ENCODE data around the gene RNF31. TPM values are rescaled to one million over a fixed set of nuclear protein-coding genes. Genes with fewer than 3 reads are reported as not detected.
"Not testable (repeated sequence)": the region's sequence is repeated elsewhere in the genome, so short reads cannot be mapped to it uniquely, and the experiment has no call there.

Gene RNF31
- total RNA-seq, 2 donors from 2014 or later: 73.8 to 76.9 TPM

DNA sequence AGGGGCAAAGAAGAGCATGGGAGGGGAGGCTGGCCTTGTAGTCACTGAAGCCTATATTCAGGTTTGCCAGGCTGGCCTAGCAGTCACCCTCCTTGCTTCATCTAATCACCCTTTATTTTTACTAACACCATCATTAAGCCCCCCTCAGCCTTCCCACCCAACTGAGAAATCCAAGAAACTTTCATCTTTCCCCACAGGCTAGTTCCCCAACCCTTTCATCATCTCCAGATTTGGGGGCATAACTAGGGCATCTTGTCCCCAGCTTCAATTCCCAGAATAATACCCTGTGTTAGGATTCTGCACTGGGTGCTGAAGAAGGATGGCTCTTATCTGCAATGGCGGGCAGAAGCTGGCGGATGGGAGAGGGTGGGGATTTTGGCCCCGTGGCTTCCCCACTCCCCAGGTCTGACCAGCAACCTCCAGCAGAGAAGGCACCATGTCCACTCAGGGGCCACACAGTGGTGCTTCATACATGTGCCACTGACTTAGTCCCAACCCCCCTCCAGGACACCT, 46.3 kb upstream of the RNF31 start:
- Histone ChIP-seq H3K36me3 (no peaks in the 10 kb centered on the region), H3K4me1 (replicated peaks) (no peaks in the 10 kb centered on the region), H3K27me3 (replicated peaks; ENCODE audit: insufficient read depth) (no peaks in the 10 kb centered on the region), H3K27ac (no peak overlapping the region), H3K4me3 (no peak overlapping the region), H3K9me3 (no peaks in the 10 kb centered on the region)
- no peak for TF ChIP-seq POLR2AphosphoS5 (IDR thresholded peaks at IDR 0.05)
- TF ChIP-seq POLR2A (IDR thresholded peaks at IDR 0.05): no peak
- TF ChIP-seq, protein P1, sequence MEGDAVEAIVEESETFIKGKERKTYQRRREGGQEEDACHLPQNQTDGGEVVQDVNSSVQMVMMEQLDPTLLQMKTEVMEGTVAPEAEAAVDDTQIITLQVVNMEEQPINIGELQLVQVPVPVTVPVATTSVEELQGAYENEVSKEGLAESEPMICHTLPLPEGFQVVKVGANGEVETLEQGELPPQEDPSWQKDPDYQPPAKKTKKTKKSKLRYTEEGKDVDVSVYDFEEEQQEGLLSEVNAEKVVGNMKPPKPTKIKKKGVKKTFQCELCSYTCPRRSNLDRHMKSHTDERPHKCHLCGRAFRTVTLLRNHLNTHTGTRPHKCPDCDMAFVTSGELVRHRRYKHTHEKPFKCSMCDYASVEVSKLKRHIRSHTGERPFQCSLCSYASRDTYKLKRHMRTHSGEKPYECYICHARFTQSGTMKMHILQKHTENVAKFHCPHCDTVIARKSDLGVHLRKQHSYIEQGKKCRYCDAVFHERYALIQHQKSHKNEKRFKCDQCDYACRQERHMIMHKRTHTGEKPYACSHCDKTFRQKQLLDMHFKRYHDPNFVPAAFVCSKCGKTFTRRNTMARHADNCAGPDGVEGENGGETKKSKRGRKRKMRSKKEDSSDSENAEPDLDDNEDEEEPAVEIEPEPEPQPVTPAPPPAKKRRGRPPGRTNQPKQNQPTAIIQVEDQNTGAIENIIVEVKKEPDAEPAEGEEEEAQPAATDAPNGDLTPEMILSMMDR (IDR thresholded peaks at IDR 0.05): no peak
- 85% methylated on average over 3 of the region's 3 CpGs for WGBS
- no peak for DNase-seq (ENCODE audit: low spot score)
- intact Hi-C loops (cut with DNase I): no loop called here

DNA sequence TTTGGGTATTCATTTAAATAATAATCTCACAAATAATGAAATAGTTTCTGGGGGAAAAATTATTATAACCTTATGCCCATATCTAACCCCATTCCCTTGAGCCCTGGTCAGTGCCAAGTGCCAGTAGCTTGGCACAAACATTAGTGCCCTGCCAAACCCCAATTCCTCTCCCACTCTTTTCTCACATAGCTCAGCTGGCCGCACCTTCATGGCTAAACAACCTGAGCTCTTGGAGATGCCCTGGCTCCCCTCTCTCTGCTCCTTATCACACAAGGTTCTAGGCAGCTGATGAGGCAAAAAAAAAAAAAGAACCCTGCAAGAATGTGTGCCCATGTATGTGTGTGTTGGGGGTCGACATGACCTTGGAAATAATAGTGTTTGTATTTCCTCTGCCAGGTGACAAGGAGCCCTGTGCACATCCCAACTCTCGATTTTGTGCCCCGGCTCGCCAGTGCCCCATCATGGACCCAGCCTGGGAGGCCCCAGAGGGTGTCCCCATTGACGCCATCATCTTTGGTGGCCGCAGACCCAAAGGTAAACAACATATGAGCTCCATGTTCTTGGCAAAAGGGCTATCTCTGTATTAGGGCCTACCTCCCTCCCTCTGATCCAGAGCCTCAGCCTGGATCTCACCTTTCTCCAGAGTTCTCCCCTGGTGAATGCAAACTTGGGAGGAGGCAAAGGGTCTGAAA, 44.8 kb upstream of the RNF31 start:
- TF ChIP-seq POLR2AphosphoS5 (IDR thresholded peaks at IDR 0.05) (no peak), POLR2A (IDR thresholded peaks at IDR 0.05) (no peak)
- TF ChIP-seq, protein P1 (IDR thresholded peaks at IDR 0.05): no peak
- intact Hi-C loops (cut with DNase I): no loop called here
- Histone ChIP-seq H3K9me3 (no peaks in the 10 kb centered on the region), H3K36me3 (no peaks in the 10 kb centered on the region), H3K27me3 (replicated peaks; ENCODE audit: insufficient read depth) (no peaks in the 10 kb centered on the region), H3K27ac (no peak overlapping the region), H3K4me1 (replicated peaks) (no peaks in the 10 kb centered on the region), H3K4me3 (no peak overlapping the region)
- WGBS: 83% methylated on average over 7 of the region's 7 CpGs
- DNase-seq (ENCODE audit: low spot score): no peak

DNA sequence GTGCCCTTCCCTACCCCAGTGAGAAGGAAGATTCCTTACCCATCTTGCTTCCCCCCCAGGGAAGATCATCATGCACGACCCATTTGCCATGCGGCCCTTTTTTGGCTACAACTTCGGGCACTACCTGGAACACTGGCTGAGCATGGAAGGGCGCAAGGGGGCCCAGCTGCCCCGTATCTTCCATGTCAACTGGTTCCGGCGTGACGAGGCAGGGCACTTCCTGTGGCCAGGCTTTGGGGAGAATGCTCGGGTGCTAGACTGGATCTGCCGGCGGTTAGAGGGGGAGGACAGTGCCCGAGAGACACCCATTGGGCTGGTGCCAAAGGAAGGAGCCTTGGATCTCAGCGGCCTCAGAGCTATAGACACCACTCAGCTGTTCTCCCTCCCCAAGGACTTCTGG, 43.8 kb upstream of the RNF31 start:
- Histone ChIP-seq H3K4me1 (replicated peaks) (no peaks in the 10 kb centered on the region), H3K27me3 (replicated peaks; ENCODE audit: insufficient read depth) (no peaks in the 10 kb centered on the region), H3K27ac (no peak overlapping the region), H3K4me3 (no peak overlapping the region), H3K36me3 (no peaks in the 10 kb centered on the region), H3K9me3 (no peaks in the 10 kb centered on the region)
- intact Hi-C loops (cut with DNase I): no loop called here
- WGBS: 82% methylated on average over 13 of the region's 13 CpGs
- TF ChIP-seq POLR2A (IDR thresholded peaks at IDR 0.05): no peak
- no peak for TF ChIP-seq POLR2AphosphoS5 (IDR thresholded peaks at IDR 0.05)
- TF ChIP-seq, protein P1 (IDR thresholded peaks at IDR 0.05): no peak
- no peak for DNase-seq (ENCODE audit: low spot score)

DNA sequence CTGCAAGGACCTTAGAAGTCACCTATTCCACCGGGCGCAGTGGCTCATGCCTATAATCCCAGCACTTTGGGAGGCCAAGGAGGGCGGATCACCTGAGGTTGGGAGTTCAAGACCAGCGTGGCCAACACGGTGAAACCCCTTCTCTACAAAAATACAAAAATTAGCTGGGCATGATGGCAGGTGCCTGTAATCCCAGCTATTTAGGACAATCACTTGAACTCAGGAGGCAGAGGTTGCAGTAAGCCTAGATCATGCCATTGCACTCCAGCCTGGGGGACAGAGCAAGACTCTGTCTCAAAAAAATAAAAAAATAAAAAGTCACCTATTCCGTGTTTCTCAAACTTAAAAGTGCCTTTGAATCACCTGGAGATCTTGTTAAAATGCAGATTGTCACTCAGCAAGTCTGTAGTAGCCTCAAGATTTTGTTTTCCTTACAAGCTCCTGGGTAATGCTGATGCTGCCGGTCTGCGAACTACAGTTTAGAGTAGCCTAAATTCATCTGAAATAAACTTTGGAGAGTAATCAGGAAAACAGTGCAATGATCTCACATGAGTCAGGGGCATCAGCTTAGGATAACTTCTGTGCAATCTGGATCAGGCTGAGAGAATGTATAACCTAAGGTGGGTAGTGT, 41.6 kb upstream of the RNF31 start:
- DNase-seq (ENCODE audit: low spot score); H3K4me3 ChIP-seq; H3K27ac ChIP-seq; H3K9me3 ChIP-seq; H3K4me1 ChIP-seq (replicated peaks); H3K27me3 ChIP-seq (replicated peaks; ENCODE audit: insufficient read depth); H3K36me3 ChIP-seq: not testable (repeated sequence)
- intact Hi-C loops (cut with DNase I): loop anchor here (5.0 kb wide), 1 partner anchor 48 kb away; no protein-coding TSS in a partner anchor
- 91% methylated on average over 8 of the region's 8 CpGs for WGBS

DNA sequence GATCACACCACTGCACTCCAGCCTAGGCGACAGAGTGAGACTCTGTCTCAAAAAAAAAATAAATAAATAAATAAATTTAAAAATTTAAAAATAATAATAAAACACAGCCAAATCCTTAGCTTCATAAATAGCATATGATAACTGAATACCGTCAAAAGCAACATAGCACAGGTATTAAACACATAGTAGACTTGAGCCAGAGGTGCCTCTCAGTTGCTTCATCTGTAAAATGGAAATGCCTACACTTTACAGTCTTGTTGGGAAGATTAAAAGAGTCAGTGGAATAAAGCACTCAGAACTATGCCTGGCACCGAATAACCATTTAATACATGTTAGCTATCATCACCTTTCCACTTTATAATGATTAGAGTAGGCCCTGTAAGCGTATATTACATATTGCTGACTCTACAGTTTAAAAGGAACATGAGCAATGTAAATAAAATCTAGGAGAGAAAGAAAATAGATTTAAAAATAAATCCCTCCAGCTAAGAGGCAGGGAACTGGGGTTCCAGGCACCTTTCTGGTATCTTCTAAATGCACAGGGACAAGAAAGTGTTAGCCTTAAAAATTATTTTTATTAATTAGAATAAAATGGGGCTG, 40.5 kb upstream of the RNF31 start:
- TF ChIP-seq, protein P1 (IDR thresholded peaks at IDR 0.05): no peak
- TF ChIP-seq POLR2A (IDR thresholded peaks at IDR 0.05) (no peak), POLR2AphosphoS5 (IDR thresholded peaks at IDR 0.05) (no peak)
- no peak overlapping the region for H3K4me3 ChIP-seq
- no peak for DNase-seq (ENCODE audit: low spot score)
- no peak overlapping the region for H3K27ac ChIP-seq
- no peaks in the 10 kb centered on the region for H3K27me3 ChIP-seq (replicated peaks; ENCODE audit: insufficient read depth)
- intact Hi-C loops (cut with DNase I): loop anchor here (5.0 kb wide), 1 partner anchor 49 kb away; no protein-coding TSS in a partner anchor
- H3K4me1 ChIP-seq (replicated peaks): no peaks in the 10 kb centered on the region
- WGBS: 89% methylated on average over 4 of the region's 4 CpGs
- no peaks in the 10 kb centered on the region for H3K9me3 ChIP-seq
- H3K36me3 ChIP-seq: no peaks in the 10 kb centered on the region
